Measurements from ENCODE around the gene FCER2. TPM values are rescaled to one million over a fixed set of nuclear protein-coding genes. Genes with fewer than 3 reads are reported as not detected.

Gene FCER2
- total and polyA plus RNA-seq, 2 of the 4 experiments (the other 2 are of a cell fraction) = not detected

GRCh38 chr19:7648265-7649014 lies 53.5 kb downstream of the FCER2 start:
- intact Hi-C loops (cut with micrococcal nuclease) = no loop called here
- Histone ChIP-seq H4K8ac (ENCODE audit: low read depth in 2 of 2, low read length in 2 of 2) (no peak overlapping the region), H4K5ac (ENCODE audit: low read depth, low read length) (no peak overlapping the region), H2AFZ (replicated peaks; ENCODE audit: low read length, poor library complexity) (no peak overlapping the region), H3K9ac (ENCODE audit: low read depth, low read length) (no peak overlapping the region), H2AK5ac (ENCODE audit: low read depth, low read length) (no peak overlapping the region), H3K9me3 (ENCODE audit: control insufficient read depth, insufficient read depth, low read length) (no peaks in the 10 kb centered on the region), H3K27me3 (ENCODE audit: control insufficient read depth, insufficient read depth, low read length) (peaks cover 7% of the 10 kb centered on the region; the same call in 1 of the 2 replicates), H3K27ac (ENCODE audit: insufficient read depth, low read length) (no peak overlapping the region), H4K91ac (ENCODE audit: insufficient read depth, low read depth, low read length) (no peak overlapping the region), H2AK9ac (replicated peaks; ENCODE audit: low read depth, low read length, poor library complexity) (no peak overlapping the region), H3K4ac (ENCODE audit: low read depth, low read length) (no peak overlapping the region), H2BK20ac (ENCODE audit: low read depth, low read length) (no peak overlapping the region), H3K56ac (ENCODE audit: extremely low read depth, insufficient read depth, low read length) (no peak overlapping the region), H4K20me1 (ENCODE audit: insufficient read depth, low read length) (no peaks in the 10 kb centered on the region), H3K79me1 (ENCODE audit: low read depth in 1 of 2, low read length in 2 of 2) (no peaks in the 10 kb centered on the region), H3K4me2 (ENCODE audit: low read depth, low read length) (no peak overlapping the region), H2BK15ac (ENCODE audit: low read depth, low read length) (no peak overlapping the region), H3K18ac (ENCODE audit: low read depth, low read length) (no peak overlapping the region), H2BK5ac (ENCODE audit: low read depth, low read length, poor library complexity, severe bottlenecking) (no peak overlapping the region), H3K9me1 (ENCODE audit: insufficient read depth, low read length) (no peaks in the 10 kb centered on the region), H3K4me1 (ENCODE audit: control insufficient read depth, insufficient read depth, low read length) (no peaks in the 10 kb centered on the region), H2BK120ac (ENCODE audit: low read depth, low read length) (no peak overlapping the region), H3K14ac (replicated peaks; ENCODE audit: low read depth, low read length) (no peak overlapping the region), H3K23ac (ENCODE audit: low read depth, low read length) (no peak overlapping the region), H3K36me3 (ENCODE audit: control insufficient read depth, insufficient read depth, low read length) (no peaks in the 10 kb centered on the region), H3K4me3 (ENCODE audit: insufficient read depth, low read depth, low read length) (no peak overlapping the region)
- no peak for ATAC-seq (ENCODE audit: low read depth)
- no peak for DNase-seq
- dilution Hi-C loops (cut with HindIII; ENCODE audit: low sequenced_read_pairs, unreplicated experiment) = no loop called here
- POLR2A ChIA-PET (ENCODE audit: unreplicated experiment) = no interaction called here
- in situ Hi-C loops (cut with MboI; ENCODE audit: low sequenced_read_pairs) = no loop called here
- CTCF ChIA-PET = no interaction called here
- no peak for TF ChIP-seq MXI1 (IDR thresholded peaks at IDR 0.05; ENCODE audit: borderline replicate concordance, low read depth, low read length)
- no peak for TF ChIP-seq POLR2A (IDR thresholded peaks at IDR 0.05; ENCODE audit: low read depth, low read length)
- no peak for TF ChIP-seq ELK1 (IDR thresholded peaks at IDR 0.05; ENCODE audit: borderline replicate concordance, low read depth, low read length)
- TF ChIP-seq MAFK (IDR thresholded peaks at IDR 0.05; ENCODE audit: low read depth, low read length) = no peak
- no peak for TF ChIP-seq SMC3 (IDR thresholded peaks at IDR 0.05; ENCODE audit: low read depth, low read length)
- TF ChIP-seq USF2 (IDR thresholded peaks at IDR 0.05; ENCODE audit: low read depth, low read length) = no peak
- no peak for TF ChIP-seq RAD21 (IDR thresholded peaks at IDR 0.05; ENCODE audit: low read length)
- no TSS peak for BruUV-seq (replicated peaks)
- WGBS, 2 experiments (ENCODE audit: extremely low coverage in 2 of 2, insufficient read length in 1 of 2) = 80% methylated on average over 2 of the region's 15 CpGs; no CpG with 5 or more reads in 1 of the 2 experiments
